ENCODE measurements around the gene TBX3. TPM values are rescaled to one million over a fixed set of nuclear protein-coding genes. Genes with fewer than 3 reads are reported as not detected.

TBX3 gene
- polyA plus RNA-seq, 1 of the 3 experiments (the other 2 are of a cell fraction), result 10.2 TPM

DNA sequence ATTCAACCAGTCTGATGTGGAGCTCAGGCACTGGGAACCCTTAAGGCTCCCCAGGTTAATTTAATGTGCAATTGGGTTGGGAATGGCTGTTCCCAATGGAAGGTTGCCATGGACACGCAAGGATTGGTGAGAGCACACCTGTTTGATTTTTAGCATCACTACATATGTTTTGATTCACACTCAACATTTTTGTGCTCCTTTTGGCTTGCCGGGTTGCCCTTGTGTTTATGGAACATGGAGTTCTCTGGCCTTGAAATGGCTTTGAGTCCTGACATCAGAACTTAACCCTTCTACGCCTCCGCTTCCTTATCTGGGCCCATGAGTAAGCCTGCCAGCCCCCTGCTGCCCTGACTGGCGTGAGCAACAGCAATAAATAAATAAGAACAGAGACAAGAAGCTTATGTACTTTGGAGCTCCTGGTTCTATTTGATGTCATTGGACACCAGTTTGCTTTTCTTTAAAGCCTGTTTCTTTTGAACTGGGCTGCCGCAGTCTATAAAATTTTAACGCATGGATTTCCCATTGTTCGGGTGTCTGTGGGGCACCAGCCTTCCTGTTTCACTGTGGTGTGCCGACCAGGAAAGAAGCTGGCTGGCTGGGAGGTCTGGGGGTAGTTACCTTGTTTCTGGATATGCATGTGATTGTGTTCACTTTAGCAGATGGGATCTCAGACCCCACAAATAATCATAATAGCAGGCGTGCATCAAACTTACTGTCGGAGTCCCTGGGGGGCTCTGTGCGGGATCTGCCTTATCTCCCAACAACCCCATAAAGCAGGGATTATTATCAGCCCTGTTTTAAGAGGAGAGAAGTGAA, 27.8 kb downstream of the TBX3 start:
- no peak overlapping the region for H3K4me2 ChIP-seq
- WGBS (ENCODE audit: low lambda C conversion rate), result 64% methylated on average over 11 of the region's 12 CpGs
- ChIA-PET POLR2A (no interaction called here), CTCF (interaction anchor here (0.7 to 4.9 kb wide), 6 partner anchors 13 to 1261 kb away, joined by 3 to 27 read pairs (median 4); no protein-coding TSS in a partner anchor)
- H2AFZ ChIP-seq (ENCODE audit: low read depth), result no peak overlapping the region
- no peak overlapping the region for H3K9ac ChIP-seq
- H3K79me2 ChIP-seq (ENCODE audit: insufficient read depth), result no peaks in the 10 kb centered on the region
- DNase-seq, result no peak
- TF ChIP-seq GATA2 (CRISPR knock-in tag; IDR thresholded peaks at IDR 0.05), result no peak
- no peak for TF ChIP-seq MEF2A (IDR thresholded peaks at IDR 0.05; ENCODE audit: borderline replicate concordance, low read depth)
- TF ChIP-seq RCOR1 (IDR thresholded peaks at IDR 0.05; ENCODE audit: low read length), result no peak
- no peak for TF ChIP-seq GABPA (IDR thresholded peaks at IDR 0.05; ENCODE audit: low read depth)
- no peak for TF ChIP-seq TCF12 (IDR thresholded peaks at IDR 0.05)
- TF ChIP-seq EZH2phosphoT487 (IDR thresholded peaks at IDR 0.05; ENCODE audit: borderline replicate concordance, low read depth), result no peak
- TF ChIP-seq, protein P1, sequence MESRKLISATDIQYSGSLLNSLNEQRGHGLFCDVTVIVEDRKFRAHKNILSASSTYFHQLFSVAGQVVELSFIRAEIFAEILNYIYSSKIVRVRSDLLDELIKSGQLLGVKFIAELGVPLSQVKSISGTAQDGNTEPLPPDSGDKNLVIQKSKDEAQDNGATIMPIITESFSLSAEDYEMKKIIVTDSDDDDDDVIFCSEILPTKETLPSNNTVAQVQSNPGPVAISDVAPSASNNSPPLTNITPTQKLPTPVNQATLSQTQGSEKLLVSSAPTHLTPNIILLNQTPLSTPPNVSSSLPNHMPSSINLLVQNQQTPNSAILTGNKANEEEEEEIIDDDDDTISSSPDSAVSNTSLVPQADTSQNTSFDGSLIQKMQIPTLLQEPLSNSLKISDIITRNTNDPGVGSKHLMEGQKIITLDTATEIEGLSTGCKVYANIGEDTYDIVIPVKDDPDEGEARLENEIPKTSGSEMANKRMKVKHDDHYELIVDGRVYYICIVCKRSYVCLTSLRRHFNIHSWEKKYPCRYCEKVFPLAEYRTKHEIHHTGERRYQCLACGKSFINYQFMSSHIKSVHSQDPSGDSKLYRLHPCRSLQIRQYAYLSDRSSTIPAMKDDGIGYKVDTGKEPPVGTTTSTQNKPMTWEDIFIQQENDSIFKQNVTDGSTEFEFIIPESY (IDR thresholded peaks at IDR 0.05; ENCODE audit: borderline replicate concordance, low read depth), result no peak
- TF ChIP-seq ELF1 (IDR thresholded peaks at IDR 0.05), result no peak
- TF ChIP-seq, protein P2, sequence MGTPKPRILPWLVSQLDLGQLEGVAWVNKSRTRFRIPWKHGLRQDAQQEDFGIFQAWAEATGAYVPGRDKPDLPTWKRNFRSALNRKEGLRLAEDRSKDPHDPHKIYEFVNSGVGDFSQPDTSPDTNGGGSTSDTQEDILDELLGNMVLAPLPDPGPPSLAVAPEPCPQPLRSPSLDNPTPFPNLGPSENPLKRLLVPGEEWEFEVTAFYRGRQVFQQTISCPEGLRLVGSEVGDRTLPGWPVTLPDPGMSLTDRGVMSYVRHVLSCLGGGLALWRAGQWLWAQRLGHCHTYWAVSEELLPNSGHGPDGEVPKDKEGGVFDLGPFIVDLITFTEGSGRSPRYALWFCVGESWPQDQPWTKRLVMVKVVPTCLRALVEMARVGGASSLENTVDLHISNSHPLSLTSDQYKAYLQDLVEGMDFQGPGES (IDR thresholded peaks at IDR 0.05; ENCODE audit: low read depth, low read length), result no peak
- no peak overlapping the region for H3K27ac ChIP-seq (ENCODE audit: low read depth in 2 of 2, low read length in 1 of 2)
- H3K9me2 ChIP-seq, result no peaks in the 10 kb centered on the region
- no peaks in the 10 kb centered on the region for H3K36me3 ChIP-seq (replicated peaks in 1 of 2; ENCODE audit: control insufficient read depth in 1 of 2, insufficient read depth in 2 of 2, low read length in 1 of 2)
- H3F3A ChIP-seq (replicated peaks; ENCODE audit: insufficient read depth), result no peaks in the 10 kb centered on the region
- no peak overlapping the region for H3K4me3 ChIP-seq (ENCODE audit: low read depth in 2 of 2, low read length in 1 of 2)
- no peaks in the 10 kb centered on the region for H3K9me3 ChIP-seq
- H3K4me1 ChIP-seq (ENCODE audit: control insufficient read depth in 1 of 2, insufficient read depth in 2 of 2, low read depth in 1 of 2, low read length in 1 of 2), result no peaks in the 10 kb centered on the region
- H3K27me3 ChIP-seq (ENCODE audit: insufficient read depth), result no peaks in the 10 kb centered on the region
- no peaks in the 10 kb centered on the region for H4K20me1 ChIP-seq (ENCODE audit: insufficient read depth)

DNA sequence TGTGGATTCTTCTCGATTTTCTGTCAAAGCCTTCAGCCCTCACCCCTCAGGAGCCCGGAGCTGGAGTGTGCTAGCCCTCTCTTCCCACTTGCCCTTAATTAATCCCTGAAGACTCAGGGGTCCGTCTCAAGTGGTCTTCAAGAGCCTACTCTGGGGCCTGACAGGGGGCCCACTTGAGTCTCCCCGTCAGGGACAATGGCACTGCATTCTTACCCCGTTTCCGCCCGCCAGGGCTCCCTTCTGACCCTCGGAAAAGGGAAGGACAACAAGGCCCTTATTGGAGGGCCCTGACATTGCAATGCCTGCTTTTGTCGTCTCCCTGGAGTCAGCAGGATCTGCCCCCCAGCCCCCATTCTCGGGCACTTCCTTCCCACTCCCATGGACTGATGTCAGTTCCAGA, 34.4 kb downstream of the TBX3 start:
- DNase-seq, result no peak
- no peak overlapping the region for H3K9ac ChIP-seq
- CTCF ChIA-PET, result no interaction called here
- no peak overlapping the region for H3K4me3 ChIP-seq (ENCODE audit: low read depth in 2 of 2, low read length in 1 of 2)
- H3F3A ChIP-seq (replicated peaks; ENCODE audit: insufficient read depth), result no peaks in the 10 kb centered on the region
- POLR2A ChIA-PET, result no interaction called here
- H3K27me3 ChIP-seq (ENCODE audit: insufficient read depth), result no peaks in the 10 kb centered on the region
- H2AFZ ChIP-seq (ENCODE audit: low read depth), result no peak overlapping the region
- no peaks in the 10 kb centered on the region for H4K20me1 ChIP-seq (ENCODE audit: insufficient read depth)
- no peaks in the 10 kb centered on the region for H3K9me3 ChIP-seq
- no peaks in the 10 kb centered on the region for H3K9me2 ChIP-seq
- H3K36me3 ChIP-seq (replicated peaks in 1 of 2; ENCODE audit: control insufficient read depth in 1 of 2, insufficient read depth in 2 of 2, low read length in 1 of 2), result no peaks in the 10 kb centered on the region
- 57% methylated on average over 10 of the region's 10 CpGs for WGBS (ENCODE audit: low lambda C conversion rate)
- no peak overlapping the region for H3K4me2 ChIP-seq
- no peak overlapping the region for H3K27ac ChIP-seq (ENCODE audit: low read depth in 2 of 2, low read length in 1 of 2)
- no peaks in the 10 kb centered on the region for H3K79me2 ChIP-seq (ENCODE audit: insufficient read depth)
- H3K4me1 ChIP-seq (ENCODE audit: control insufficient read depth in 1 of 2, insufficient read depth in 2 of 2, low read depth in 1 of 2, low read length in 1 of 2), result no peaks in the 10 kb centered on the region
- TF ChIP-seq, protein P3, sequence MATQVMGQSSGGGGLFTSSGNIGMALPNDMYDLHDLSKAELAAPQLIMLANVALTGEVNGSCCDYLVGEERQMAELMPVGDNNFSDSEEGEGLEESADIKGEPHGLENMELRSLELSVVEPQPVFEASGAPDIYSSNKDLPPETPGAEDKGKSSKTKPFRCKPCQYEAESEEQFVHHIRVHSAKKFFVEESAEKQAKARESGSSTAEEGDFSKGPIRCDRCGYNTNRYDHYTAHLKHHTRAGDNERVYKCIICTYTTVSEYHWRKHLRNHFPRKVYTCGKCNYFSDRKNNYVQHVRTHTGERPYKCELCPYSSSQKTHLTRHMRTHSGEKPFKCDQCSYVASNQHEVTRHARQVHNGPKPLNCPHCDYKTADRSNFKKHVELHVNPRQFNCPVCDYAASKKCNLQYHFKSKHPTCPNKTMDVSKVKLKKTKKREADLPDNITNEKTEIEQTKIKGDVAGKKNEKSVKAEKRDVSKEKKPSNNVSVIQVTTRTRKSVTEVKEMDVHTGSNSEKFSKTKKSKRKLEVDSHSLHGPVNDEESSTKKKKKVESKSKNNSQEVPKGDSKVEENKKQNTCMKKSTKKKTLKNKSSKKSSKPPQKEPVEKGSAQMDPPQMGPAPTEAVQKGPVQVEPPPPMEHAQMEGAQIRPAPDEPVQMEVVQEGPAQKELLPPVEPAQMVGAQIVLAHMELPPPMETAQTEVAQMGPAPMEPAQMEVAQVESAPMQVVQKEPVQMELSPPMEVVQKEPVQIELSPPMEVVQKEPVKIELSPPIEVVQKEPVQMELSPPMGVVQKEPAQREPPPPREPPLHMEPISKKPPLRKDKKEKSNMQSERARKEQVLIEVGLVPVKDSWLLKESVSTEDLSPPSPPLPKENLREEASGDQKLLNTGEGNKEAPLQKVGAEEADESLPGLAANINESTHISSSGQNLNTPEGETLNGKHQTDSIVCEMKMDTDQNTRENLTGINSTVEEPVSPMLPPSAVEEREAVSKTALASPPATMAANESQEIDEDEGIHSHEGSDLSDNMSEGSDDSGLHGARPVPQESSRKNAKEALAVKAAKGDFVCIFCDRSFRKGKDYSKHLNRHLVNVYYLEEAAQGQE (IDR thresholded peaks at IDR 0.05; ENCODE audit: low read depth, low read length), result no peak
- no peak for TF ChIP-seq POLR2AphosphoS5 (IDR thresholded peaks at IDR 0.05; ENCODE audit: low read depth, low read length)
- TF ChIP-seq EP300 (IDR thresholded peaks at IDR 0.05; ENCODE audit: borderline replicate concordance in 1 of 2, low read depth in 1 of 2, low read length in 1 of 2), result no peak
- TF ChIP-seq, protein P4, sequence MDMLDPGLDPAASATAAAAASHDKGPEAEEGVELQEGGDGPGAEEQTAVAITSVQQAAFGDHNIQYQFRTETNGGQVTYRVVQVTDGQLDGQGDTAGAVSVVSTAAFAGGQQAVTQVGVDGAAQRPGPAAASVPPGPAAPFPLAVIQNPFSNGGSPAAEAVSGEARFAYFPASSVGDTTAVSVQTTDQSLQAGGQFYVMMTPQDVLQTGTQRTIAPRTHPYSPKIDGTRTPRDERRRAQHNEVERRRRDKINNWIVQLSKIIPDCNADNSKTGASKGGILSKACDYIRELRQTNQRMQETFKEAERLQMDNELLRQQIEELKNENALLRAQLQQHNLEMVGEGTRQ (IDR thresholded peaks at IDR 0.05; ENCODE audit: borderline replicate concordance, low read depth, low read length), result no peak
- TF ChIP-seq MEF2A (IDR thresholded peaks at IDR 0.05; ENCODE audit: borderline replicate concordance, low read depth), result no peak
- TF ChIP-seq, protein P5, sequence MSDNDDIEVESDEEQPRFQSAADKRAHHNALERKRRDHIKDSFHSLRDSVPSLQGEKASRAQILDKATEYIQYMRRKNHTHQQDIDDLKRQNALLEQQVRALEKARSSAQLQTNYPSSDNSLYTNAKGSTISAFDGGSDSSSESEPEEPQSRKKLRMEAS (IDR thresholded peaks at IDR 0.05; ENCODE audit: low read depth), result no peak
- no peak for TF ChIP-seq YY1 (IDR thresholded peaks at IDR 0.05; ENCODE audit: low read depth)
- no peak for TF ChIP-seq GATA2 (CRISPR knock-in tag; IDR thresholded peaks at IDR 0.05)
- no peak for TF ChIP-seq NRF1 (IDR thresholded peaks at IDR 0.05; ENCODE audit: low read depth, low read length)
- TF ChIP-seq EZH2phosphoT487 (IDR thresholded peaks at IDR 0.05; ENCODE audit: borderline replicate concordance, low read depth), result no peak
- TF ChIP-seq RAD21 (IDR thresholded peaks at IDR 0.05; ENCODE audit: low read length), result no peak
- no peak for TF ChIP-seq SIN3A (IDR thresholded peaks at IDR 0.05; ENCODE audit: borderline replicate concordance, low read depth, low read length)
- TF ChIP-seq RCOR1 (IDR thresholded peaks at IDR 0.05; ENCODE audit: low read length), result no peak
- no peak for TF ChIP-seq RFX5 (IDR thresholded peaks at IDR 0.05; ENCODE audit: low read length)
